ENCODE measurements around the gene RRP8.

DNA sequence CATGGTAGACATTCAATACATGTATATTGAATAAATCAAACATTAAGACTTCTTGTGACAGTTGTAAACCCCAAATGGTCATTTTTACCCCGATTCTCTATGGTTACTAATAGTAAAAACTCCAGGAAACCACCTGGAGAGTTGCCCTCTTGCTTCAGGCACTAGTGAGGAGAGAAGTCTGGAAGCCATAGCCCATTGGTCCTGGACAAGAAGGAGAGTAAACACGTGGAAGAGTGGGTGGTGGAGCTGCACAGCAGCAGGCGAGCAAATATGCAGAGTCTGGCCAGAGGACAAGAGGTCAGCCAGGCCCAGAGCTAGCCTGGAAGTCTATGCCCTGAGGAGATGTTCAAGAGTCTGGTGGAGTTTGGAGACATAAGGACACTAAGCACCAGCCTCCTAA, 34.5 kb upstream of the RRP8 start:
- no peak for TF ChIP-seq RFX5 (IDR thresholded peaks at IDR 0.05; ENCODE audit: borderline replicate concordance, low read depth, low read length)
- no peak for TF ChIP-seq MAFK (IDR thresholded peaks at IDR 0.05; ENCODE audit: low read depth, low read length)
- no peak for TF ChIP-seq CTCF (IDR thresholded peaks at IDR 0.05; ENCODE audit: control extremely low read depth in 1 of 3, insufficient read depth in 1 of 3, low read depth in 1 of 3, low read length in 3 of 3)
- TF ChIP-seq SIRT6 (IDR thresholded peaks at IDR 0.05; ENCODE audit: low read length): no peak
- no peak for TF ChIP-seq TBP (IDR thresholded peaks at IDR 0.05; ENCODE audit: low read depth, low read length)
- TF ChIP-seq SP4 (IDR thresholded peaks at IDR 0.05; ENCODE audit: low read length): no peak
- TF ChIP-seq, protein P1, sequence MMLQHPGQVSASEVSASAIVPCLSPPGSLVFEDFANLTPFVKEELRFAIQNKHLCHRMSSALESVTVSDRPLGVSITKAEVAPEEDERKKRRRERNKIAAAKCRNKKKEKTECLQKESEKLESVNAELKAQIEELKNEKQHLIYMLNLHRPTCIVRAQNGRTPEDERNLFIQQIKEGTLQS (IDR thresholded peaks at IDR 0.05; ENCODE audit: insufficient read depth, low read depth, low read length): no peak
- TF ChIP-seq EGR1 (IDR thresholded peaks at IDR 0.05; ENCODE audit: borderline replicate concordance, low read depth, low read length): no peak
